NCI-H1092 (cell line): ENCODE results near the gene MIF.
A peak's percentile ranks its signal among the peaks of the same experiment; 100 is the strongest.
"Not testable (repeated sequence)": the region's sequence is repeated elsewhere in the genome, so short reads cannot be mapped to it uniquely, and the experiment has no call there.

Source experiments
- DNase-seq: peaks from one replicate; lab custom pipeline; 2025; lab: John Stamatoyannopoulos, UW

The MIF gene

DNA sequence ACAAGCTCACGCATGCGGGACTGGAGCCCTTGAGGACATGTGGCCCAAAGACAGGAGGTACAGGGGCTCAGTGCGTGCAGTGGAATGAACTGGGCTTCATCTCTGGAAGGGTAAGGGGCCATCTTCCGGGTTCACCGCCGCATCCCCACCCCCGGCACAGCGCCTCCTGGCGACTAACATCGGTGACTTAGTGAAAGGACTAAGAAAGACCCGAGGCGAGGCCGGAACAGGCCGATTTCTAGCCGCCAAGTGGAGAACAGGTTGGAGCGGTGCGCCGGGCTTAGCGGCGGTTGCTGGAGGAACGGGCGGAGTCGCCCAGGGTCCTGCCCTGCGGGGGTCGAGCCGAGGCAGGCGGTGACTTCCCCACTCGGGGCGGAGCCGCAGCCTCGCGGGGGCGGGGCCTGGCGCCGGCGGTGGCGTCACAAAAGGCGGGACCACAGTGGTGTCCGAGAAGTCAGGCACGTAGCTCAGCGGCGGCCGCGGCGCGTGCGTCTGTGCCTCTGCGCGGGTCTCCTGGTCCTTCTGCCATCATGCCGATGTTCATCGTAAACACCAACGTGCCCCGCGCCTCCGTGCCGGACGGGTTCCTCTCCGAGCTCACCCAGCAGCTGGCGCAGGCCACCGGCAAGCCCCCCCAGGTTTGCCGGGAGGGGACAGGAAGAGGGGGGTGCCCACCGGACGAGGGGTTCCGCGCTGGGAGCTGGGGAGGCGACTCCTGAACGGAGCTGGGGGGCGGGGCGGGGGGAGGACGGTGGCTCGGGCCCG, at the start of gene MIF:
MIF (plus strand) TSS at position 439 of the 765 bp plus-strand sequence; CDS start at position 531, 92 bp downstream.
- DNase-seq: peak; percentile 89

DNA sequence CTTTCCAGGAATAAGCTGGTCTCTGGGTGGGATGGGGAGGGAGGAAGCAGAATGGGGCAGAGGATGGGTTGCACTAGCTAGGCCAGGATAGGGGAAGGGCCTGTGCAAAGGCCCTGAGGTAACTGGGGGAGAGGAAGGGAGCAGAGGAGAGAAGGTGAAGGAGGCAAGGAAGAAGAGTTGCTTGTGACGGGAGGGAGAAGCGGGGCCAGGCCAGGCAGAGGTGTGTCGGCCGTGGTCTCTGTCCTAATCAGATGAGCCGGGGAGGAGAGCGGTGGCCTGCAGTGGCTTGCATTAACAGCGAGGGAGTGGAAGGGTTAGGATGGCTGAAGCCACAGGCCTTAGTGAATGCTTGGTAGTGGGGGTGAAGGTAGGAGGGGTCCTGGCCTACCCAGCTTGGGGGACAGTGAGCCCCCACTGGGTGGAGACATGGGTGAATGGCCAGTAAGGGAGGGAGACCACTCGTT, 49.4 kb upstream of the MIF start:
- no peak for DNase-seq

DNA sequence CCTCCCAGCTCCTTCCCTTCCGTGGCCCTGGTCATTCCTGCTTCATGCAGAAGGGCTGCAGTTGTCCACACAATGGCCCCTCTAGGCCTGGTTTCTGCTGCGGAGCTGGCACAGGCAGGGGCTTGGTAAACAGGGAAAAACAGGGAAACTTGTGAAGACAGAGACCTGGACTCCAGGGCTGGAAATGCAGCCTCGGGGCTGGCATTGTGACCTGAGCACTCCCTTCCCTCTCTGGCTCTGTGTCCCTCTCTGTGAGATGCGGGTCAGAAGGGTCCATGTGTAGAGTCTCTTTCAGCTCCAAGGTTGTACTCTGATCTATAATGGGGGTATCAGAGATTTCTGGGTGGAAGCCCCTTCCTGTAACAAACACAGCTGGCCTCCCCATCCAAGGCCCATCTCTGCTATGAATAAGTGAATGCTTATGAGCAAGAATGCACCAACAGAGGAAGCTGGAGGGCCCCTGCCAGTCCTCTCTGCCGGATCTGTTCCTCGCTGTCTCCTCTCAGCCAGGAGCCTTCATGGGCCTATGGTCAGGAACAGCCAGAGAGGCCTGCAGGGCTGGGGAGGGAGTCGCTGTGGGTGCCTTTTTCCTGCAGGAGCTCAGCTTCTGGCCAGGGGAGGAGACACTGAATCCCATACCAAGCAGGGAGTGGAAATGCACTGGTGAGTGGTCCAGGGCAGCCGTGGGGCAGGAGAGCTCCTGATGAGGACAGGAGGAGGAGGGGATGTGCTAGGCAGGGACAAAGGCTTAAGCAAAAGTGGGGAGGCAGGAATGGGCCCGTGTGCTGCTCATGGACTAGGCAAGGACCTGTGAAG, 48.7 kb upstream of the MIF start:
- no peak for DNase-seq

DNA sequence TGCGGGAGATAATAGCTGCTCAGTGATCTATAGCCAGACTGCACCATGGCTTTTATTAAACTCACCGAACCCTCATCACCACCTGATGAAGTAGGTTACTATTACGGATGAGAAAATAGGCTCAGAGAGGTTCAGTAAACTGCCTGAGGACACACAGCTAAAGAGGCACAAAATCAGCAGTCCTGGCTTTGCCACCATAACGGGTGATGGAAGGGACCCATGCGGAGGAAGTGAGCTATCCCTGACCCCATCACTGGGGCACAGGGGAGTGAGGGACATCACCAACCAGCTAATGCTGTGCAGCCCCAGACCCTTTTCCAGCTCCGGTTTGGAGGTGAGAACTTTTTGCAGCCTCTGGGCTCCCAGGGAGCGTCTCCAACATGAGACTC, 48.1 kb upstream of the MIF start:
- no peak for DNase-seq

DNA sequence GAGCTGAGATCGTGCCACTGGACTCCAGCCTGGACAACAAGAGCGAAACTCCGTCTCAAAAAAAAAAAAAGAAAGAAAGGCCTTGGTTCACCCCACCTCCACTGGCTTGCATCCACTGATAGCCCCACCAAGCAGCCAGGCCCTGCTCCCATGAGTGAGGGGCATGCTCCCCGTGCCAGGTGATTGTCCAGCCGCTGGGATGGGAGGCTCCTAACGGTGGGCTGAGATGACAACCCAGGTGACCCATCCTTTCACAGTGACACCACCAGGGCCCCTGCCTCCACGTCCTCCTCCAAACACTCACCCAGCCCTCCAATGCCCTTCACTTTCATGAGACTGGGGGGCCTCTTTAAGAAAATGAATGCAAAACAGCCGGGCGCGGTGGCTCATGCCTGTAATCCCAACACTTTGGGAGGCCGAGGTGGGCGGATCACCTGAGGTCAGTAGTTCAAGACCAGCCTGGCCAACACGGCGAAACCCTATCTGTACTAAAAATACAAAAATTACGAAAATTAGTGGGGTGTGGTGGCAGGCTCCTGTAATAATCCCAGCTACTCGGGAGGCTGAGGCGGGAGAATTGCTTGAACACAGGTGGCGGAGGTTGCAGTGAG, 46.8 kb upstream of the MIF start:
- DNase-seq: no peak

DNA sequence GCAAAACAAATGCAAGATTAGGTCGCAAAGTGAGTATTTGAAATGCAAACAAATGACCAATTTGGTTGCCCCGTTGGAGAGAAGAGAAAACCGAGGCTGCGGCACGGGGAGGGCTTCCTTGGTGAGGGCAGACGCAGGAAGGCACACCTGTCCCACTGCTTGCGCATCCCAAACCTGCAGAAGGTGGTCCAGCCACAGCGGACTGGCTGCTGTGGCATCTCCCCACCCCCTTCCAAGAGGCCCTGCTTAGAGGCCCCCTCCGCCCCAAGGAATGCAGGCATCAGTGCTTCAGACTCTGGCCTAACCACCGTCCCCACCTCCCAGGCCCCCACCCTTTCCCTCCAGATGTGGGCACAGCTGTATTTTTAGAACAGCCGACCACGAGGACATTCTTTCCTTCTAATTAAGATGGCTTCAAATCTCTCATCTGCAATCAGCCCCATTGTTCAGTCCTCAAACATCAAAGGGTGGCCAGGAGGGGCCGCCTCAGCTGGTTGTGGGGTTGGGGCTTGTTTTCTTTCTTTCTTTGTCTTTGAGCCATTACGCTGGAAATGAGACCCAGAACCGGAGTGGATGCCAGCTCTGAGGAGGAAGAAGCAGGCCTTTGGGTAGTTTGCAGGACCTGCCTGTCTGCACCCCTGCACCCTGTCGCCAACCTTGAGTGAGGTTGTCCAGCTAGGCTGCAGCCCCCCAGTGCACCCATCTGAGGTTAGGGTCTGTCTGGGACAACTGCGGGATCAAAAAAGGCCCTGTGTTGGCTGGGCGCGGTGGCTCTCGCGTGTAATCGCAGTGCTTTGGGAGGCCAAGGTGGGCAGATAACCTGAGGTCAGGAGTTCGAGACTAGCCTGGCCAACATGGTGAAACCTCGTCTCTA, 46.0 kb upstream of the MIF start:
- no peak for DNase-seq

DNA sequence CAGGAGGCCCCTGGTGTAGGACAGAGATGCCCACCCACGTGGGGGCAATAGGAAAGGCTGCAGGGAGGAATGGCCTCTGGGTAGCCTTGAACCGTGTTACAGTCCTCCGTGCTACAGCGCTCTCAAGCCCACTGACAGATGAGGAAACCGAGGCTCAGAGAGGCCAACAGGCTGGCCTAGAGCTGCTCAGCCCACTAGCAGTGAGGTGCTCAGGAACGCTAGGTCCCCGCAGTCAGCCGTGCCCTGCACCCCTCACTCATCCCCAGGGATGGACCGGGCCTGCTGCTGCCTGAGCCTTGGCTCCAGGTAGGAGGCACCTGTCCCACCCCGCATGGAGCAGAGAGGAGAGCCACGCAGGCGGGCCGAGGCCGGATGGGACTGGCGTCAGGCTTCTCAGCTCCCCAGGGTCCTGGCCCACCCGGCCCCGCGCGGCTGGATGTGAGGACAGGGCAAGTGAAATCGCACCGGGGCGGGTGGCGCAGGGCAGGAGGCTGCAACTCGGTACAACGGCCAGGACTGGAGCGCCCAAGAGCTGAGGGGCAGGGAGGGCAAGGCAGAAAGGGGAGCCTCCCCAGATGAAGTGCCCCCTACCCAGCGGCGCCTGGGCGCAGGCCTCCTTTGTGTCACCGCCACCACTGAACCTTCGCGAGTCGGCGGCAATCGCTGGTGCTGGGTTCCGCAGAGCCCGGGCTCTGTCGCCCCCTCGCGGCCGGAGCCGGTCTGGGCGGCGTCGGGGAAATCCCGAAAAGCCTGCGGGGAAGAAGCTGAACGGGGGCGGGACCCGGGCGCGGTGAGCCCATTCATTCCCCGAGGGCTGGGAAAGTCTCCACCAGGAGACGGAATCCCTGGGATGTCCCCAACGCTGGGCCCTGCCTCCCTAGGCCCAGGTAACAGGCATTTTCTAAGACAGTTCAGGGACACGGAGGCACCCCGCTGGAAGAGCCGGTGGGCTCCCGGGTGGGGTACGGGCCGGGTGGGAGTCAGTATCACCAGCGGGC, 44.9 kb upstream of the MIF start:
- DNase-seq: peak; percentile 69

DNA sequence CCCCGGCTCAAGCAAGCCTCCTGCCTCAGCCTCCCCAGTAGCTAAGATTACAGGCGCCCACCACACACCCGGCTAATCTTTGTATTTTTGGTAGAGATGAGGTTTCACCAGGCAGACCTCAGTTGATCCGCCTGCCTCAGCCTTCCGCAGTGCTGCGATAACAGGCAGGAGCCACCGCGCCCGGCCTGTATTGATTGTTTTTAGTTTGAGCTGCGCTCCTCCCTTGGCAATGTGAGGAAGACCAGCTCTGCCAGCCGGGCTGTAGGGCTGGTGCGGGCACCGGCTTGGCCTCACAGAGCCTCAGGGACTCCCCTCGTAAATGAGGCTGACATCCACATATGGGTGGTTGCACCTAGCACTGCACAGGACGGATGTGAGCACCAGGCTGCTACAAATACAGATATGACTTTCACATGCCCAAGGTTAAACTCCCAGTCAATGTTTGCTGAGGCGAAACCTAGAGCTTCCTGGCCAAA, 44.0 kb upstream of the MIF start:
- no peak for DNase-seq

DNA sequence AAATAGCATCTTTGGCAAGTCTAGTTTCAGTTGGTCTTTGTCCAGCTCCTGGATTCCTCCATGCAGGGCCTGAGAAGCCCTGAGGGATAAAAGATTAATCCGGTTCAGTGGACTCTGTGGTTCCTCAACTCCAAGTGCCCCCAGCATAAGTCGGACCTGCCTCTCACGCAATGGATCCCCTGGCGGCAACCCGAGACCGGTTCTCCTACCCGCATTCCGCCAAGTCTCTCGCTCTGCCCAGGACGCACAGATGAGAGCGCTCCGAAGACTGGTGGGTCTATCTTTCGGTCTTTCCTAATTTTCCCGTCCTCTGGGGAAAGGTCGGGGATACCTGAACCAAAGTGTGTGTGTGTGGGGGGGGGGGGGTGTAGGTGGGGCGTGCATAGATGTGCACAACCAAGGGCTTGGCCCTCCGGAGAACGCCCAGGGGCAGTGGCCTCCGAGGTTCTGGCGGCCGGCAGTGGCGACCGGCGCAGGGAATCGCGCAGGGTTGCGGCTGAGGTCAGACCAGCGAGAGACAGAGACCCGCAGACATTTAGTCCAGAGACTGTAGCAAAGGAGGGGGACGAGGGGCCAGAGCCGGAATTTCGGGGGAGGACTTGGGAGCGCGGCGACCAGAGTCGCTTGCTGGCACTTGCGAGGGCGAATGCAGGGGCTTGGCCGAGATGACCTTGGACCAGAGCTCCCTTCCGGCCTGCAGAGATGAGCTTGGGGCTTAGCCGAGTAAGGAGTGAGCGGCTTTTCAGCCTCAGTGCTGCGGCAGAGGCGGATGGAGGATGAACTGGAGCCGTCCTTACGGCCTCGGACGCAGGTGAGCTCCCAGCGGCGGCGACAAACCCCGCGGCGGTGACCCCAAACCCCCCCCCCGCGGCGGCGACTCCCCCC, 37.2 kb upstream of the MIF start:
- DNase-seq: peak; percentile 61

DNA sequence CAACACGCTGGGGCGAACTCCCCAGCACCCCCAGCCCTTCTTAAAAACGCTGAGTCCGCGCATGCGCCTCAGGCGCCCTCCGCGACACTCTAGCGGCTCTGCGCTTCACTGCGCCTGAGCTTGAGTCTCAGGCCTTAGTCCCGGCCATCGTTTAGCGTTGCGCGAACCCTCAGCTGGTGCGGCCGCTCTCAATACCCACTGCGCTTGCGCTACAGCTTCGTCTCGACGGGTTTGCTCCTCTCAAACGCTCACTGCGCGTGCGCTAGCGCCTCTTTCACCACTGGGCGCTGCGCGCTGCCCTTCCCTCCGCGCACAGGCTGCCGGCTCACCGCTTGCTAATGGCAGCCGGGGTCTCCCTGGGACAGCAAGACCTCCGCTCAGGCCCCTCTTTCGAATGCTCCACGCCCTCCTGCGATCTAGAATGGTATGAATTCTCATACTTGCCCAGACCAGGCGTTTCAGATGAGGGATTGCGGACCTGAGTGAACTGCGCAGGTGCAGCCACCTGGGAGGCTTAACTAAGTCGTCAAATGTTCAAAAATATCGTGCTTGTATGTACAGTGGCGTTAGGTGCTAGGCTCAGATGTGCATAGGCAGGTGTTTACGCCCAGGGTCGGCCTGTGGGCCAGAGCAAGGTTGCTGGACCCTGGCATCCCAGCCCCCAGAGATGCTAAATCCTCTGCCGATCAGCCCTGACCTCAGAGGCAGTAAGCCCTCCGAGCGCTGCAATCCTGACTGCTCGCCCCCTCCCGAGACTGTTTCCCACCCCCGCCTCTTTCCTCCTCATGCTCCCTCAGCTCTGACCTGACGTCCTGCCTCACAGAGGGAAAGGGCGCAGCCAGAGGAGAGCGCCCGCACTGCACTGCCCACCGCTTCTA, 36.3 kb upstream of the MIF start, which contains the start of gene SLC2A11:
SLC2A11 (plus strand) TSS at position 270 of the 878 bp plus-strand sequence; CDS start at position 395, 125 bp downstream.
- DNase-seq: peak; percentile 98

DNA sequence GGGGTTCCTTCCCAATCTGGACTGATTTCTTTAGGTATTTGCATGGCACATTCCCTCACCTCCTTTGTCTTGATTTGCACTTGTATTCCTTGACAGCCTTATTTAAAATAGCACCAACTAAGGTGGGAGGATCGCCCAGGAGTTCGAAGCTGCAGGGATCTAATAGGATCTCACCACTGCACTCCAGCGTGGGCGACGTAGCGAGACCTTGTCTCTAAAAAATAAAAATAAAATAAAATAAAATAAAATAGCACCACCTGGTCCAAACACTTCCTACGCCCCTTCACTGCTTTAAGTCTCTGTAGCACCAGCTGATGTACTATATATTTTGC, 35.7 kb upstream of the MIF start:
- DNase-seq: no peak

DNA sequence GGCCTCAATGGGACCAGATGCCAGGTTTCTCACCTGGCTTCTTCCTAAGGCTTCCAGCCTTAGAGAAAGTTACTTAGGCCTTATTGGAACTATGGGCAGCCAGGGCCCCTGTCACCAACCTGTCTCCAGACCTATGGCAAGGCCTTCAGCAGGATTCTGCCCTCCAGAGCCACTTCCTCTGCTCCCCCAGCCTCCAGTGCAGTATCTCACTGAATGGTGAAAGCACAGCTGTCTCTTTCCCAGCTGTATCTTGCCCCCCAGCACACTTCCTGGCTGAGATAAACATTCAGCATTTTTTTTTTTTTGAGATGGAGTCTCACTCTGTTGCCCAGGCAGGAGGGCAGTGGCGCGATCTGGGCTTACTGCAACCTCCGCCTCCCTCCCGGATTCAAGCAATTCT, 35.0 kb upstream of the MIF start:
- DNase-seq: no peak

DNA sequence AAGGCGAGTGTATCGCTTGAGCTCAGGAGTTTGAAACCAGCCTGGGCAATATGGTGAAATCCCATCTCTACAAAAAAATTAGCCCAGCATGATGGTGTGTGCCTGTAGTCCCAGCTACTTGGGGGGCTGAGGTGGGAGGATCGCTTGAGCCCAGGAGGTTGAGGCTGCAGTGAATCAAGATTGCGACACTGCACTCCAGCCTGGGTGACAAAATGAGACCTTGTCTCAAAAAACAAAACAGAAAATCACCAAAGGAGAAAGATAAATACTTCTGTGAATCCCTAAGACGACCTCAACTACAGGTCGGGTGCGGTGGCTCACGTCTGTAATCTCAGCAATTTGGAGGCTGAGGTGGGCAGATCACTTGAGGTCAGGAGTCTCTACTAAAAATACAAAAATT, 34.0 kb upstream of the MIF start:
- DNase-seq: not testable (repeated sequence)

DNA sequence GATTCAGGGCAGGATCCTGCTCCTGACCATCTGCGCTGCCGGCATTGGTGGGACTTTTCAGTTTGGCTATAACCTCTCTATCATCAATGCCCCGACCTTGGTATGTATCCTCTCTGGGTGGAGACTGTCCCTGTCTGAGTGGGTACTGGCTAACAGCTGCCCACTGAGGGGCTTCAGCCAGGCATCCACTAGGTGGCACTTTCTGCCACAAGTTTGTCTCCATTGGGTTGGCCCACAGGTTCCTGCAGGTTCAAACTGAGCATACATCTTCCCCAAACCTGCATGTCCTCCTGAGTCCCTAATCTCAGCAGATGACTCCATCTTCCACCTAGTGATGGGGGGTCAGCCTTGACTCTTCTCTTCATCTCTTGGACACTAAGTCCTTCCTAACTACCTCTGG, 32.1 kb upstream of the MIF start:
- peak; percentile 19 for DNase-seq

DNA sequence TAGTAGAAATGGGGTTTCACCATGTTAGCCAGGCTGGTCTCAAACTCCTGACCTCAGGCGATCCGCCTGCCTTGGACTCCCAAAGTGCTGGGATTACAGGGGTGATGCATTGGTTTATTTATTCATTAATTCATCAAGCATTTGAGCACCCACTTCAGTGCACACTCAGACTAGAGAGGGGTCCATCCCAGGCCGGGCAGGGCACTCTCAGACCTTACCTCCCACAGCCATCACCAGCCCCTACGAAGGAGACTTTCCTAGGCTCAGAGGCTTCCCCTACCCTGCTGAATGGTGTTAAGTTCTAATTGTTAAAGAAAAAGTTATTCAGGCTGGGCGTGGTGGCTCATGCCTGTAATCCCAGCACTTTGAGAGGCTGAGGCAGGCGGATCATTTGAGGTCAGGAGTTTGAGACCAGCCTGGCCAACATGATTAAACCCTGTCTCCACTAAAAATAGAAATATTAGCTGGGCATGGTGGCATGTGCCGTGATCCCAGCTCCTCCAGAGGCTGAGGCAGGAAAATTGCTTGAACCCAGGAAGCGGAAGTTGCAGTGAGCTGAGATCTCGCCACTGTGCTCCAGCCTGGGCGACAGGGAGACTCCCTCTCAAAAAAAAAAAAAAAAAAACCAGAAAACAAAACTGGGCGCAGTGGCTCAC, 29.6 kb upstream of the MIF start:
- DNase-seq: not testable (repeated sequence)

DNA sequence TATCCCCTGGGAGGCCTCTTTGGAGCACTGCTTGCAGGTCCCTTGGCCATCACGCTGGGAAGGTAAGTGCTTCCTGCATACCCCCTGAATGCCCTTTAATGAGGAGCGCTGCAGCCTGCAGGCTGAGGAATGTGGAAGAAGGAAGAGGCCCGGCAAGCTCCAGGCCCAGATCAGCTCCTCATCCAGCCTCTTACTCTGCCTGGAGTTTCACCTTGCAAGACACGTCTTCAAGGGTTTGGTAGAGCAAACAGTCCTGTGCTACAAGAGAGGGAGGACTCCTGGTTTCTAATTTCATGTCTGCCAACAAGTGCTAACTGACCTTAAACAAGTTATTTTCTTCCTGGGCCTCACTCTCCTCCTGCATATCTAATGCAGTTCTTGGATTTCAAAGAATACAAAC, 25.6 kb upstream of the MIF start:
- no peak for DNase-seq

DNA sequence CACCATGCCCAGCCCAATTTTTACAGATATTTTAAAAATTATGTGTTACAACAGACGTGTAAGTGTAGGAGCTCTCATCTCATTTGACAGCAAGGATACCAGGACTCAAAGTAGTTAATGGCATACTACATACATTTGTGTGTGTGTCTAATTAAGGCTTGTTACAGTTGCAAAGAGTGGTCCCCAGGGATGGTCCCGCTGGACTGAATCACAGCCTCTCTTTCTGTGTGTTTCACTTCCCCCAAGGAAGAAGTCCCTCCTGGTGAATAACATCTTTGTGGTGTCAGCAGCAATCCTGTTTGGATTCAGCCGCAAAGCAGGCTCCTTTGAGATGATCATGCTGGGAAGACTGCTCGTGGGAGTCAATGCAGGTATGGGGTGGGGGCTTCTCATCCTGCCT, 19.3 kb upstream of the MIF start:
- DNase-seq: no peak

DNA sequence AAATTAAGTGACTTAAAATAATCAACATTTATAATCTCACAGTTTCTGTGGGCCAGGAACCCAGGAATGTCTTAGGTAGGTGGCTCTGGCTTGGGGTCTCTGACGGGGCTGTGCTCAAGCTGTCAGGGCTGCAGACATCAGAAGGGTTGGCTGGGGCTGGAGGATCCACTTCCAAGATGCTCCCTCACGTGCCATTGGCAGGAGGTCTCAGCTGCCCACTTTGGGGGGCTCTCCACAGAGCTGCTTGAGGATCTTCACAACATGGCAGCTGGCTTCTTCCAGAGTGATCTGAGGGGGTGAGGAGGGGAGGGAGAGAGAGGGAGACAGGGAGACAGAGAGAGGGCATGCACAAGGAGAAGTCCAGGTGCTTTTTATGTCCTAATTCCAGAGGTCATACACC, 18.4 kb upstream of the MIF start:
- no peak for DNase-seq
